ENCODE results near the gene TLCD4.
"Not testable (repeated sequence)": the region's sequence is repeated elsewhere in the genome, so short reads cannot be mapped to it uniquely, and the experiment has no call there.

TLCD4 gene, protein sequence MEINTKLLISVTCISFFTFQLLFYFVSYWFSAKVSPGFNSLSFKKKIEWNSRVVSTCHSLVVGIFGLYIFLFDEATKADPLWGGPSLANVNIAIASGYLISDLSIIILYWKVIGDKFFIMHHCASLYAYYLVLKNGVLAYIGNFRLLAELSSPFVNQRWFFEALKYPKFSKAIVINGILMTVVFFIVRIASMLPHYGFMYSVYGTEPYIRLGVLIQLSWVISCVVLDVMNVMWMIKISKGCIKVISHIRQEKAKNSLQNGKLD

DNA sequence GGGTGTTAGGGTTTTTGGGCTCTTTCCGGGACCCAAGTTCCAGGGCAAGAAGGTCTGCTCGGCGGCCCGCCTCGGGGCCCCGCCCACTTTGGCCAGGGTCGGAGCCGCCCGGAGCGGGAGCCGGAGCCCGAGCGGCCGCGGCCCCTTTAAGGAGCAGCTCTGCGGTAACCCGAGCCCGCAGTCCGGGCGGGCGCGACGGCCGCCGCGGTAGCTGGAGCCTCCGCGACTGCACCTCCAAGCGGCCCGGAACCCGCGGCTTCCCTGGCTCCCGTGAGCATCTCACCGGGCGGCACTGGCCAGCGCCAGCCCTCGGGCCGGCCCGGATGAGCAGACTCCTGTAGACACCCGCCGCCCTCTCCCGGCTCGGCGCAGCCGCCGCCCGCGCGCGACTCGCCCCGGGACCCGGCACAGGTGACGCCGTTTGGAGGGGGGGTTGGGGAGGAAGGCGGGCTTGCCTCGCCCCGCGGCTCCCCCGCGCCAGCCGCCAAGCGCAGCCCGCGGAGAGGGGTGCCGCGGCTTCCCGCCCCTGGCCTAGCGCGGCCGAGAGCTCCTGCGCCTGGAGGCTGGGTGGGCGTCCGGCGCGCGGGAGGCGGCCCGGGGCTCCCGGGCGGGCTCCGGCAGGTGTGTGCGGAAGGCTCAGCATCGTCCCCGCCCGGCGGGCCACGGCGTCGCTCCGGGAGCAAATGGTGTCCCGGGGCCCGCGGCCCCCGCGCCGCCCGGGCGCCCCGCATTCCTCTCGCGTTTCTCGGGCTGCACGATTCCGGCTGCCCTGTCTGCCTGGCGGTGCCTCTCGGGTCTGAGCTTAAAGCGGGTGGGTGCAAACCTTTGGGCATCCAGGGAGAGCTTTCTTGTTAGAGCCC is at the start of gene TLCD4:
Gene TLCD4, plus strand, starts transcription at position 149 of the 860 bp plus-strand sequence. CDS start 26,547 bp downstream, outside the sequence.
- DNase-seq (ENCODE audit: low read depth in 2 of 2), result peak in 1 of 2 donors; percentile 0

DNA sequence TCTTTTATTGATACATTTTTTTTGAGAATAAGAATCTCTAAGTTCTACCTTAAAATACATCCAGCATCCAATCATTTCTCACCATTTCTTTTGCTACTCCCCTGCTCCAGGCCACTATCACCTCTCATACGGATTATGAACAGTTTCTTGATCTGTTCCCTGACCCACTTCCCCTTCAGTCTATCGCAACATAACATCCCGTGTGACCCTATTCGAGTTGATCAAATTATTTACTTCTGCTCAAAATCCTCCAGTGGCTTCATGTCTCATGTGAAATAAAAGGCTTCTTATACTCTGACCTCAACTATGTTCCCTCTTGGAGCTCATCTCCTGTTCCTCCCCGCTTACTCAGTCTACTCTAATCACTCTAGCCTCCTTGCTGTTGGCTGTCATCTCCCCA is 49.6 kb upstream of the TLCD4 start:
- DNase-seq (ENCODE audit: low read depth in 2 of 2), result no peak

DNA sequence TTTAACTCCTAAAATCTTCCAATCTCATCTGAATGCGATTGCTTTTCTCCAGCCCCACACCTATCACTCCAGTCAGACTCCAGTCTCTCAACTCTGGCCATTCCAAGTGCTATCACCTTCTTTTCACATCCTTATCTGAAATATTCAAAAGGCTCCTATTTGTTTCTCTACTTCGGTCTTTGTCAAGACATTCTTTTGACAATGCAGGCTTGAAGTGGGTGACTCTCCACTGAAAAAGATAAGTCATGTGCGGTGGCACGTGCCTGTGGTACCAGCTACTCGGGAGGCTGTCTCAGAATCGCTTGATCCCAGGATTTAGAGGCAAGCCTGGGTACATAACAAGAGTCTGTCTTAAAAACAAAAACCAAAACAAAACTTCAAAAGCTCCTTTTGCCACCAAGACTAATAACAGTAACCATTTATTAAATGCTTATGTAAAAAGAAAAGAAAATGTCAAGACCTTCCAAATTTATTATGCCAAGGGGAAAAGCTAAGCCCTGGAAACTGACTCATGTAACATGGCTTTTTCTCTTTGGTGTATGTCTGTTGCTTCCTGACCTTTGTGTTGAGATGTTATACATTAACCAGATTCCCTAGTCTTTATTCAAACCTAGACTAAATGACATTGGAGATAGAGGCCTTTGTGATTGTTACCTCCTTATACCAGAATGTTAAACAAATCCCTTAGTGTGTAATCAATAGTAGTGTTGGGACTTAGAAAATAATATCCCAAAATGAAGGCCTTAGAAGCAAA is 48.0 kb upstream of the TLCD4 start:
- no peak for DNase-seq (ENCODE audit: low read depth in 2 of 2)

DNA sequence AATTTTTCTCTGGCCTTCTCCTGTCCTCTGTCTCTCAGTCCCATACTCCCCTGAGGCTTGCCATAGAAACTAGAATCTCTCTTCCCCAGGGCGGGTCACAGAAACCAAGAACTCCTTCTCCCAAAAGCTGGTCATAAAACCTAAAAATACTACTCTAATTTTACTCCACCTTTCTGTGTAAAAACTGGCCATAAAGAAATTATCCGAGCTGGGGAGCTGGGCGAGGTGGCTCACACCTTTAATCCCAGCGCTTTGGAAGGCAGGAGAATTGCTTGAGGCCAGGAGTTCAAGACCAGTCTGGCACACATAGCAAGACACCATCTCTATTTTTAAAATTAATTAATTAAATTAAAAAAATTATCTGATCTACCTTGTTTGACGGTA is 47.5 kb upstream of the TLCD4 start:
- no peak for DNase-seq (ENCODE audit: low read depth in 2 of 2)

DNA sequence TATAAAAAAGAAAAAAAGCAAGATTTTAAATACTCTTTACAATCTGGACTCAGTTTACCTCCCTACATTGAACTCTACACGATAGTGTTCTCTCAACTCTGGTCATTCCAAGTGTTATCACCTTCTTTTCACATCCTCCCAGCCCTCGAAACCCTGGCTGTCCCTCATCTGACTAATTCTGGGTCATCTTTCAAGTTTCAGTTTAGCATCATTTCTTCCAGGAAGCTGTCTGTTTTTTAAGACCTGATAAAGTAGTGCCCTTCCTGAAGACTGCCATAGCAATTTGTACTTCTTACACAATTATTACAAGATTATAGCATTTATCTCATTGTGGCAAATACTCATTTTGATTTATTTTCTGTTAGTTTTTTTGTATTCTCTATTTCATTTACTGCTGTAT is 45.6 kb upstream of the TLCD4 start:
- no peak for DNase-seq (ENCODE audit: low read depth in 2 of 2)

DNA sequence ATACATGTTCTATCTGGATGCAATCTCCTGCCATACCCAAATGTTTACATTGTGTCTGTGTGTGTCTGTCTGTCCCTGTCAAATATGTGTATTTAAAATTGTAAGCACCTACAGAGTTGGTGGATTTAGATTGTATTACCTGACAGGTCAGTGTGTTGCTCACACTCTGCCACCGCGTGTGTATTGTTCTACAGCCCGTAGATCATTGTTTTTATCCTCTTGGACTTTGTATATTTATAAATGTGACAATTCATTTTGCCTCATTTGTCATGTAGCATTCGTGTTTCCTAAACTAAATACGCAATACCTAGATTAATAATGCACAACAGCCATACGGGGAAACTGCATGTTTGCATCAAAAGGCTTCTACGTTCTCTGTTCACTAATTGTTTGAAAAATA is 45.0 kb upstream of the TLCD4 start:
- DNase-seq (ENCODE audit: low read depth in 2 of 2), result no peak

DNA sequence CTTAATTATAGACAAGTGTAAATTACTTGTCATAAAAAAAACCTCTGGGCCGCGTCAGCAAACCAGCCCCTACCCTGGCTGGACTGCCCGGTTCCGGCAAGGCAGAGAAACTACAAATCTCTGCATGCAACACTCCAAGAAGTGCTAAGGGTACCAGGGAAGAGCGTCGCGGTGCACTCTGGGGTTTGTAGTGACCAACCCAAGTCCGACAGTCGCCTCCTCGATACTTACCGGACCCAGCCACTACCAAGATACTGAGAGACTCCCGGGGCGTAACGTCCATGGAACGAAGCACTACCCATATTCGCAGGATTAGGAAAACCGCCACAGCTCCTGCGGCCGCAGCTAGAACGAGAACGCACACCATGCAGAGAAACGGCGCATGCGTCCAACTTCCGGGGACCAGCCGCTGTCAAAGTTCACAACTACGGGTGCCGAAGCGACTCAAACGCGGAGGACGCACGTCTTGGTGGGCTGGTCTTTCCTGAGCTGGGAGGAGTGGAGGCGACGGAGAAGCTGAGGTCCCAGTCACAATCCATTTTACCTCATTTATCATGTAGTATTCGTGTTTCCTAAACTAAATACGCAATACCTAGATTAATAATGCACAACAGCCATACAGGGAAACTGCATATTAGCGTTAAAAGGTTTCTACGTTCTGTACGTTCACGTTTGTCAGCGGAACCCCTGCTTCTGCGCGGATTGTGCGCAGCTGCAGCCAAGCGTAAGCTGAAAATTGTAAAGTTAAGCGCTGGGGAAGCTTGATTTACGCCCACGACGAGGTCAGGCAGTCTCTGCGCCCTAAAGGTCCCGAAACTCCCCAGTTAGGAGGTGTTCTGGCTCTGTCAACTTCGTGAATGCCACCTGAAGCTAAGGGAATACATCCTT is 44.4 kb upstream of the TLCD4 start, which contains the start of gene ALG14:
Gene ALG14, minus strand, starts transcription at position 420 of the 888 bp plus-strand sequence. Its CDS starts 53 bp downstream, at position 367.
- peak; percentile 83 to 84 for DNase-seq (ENCODE audit: low read depth in 2 of 2)

DNA sequence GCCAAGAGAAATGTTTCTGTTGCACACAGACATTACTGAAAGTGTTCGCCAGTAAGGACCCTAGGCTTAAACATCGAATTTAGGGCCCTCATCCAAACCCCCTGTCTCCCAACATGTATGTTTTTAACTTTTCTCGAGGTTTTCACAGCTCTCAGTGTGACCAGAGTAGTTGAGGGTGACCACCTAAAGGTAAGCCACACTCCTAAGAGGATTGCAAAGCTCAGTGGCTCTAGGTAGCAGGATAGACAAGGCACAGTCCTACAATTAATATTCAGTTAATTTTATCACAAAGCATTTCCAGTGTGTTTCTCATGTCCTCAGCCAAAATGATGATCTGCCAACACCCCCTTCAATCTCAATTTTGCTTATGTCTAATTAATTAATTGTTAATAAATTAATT is 43.7 kb upstream of the TLCD4 start:
- no peak for DNase-seq (ENCODE audit: low read depth in 2 of 2)

DNA sequence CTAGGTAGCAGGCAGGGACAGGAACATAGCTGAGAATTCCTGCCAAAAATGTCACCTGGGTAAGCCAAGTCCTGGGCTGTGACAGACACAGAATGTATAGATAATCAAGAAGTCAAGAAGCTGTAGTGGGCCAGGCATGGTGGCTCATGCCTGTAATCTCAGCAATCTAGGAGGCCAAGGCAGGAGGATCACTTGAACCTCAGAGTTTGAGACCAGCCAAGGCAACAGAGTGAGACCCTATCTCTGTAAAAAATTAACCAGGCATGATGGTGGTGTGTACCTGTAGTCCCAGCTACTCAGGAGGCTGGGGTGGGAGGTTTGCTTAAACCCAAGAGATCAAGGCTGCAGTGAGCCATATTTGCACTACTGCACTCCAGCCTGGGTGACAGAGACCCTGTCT is 41.1 kb upstream of the TLCD4 start:
- no peak for DNase-seq (ENCODE audit: low read depth in 2 of 2)

DNA sequence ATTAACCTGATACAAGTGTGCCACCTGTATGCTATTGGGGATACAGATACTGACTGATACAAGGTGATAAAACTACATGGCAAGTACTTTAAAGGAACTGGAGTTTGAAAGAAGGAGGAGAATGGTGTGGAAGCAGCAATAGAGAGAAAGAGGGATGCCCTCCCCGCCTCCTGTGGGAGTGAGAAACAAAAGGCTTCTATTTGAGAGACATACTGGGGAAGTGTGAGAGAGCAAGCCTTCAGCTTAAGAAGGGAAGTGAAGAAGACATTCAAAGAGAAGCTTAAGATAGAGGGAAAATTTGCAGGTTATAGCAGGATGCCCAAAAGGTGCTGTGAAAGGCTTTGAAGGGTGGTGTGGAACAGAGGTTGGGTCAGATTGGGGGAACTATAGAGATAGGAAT is 36.7 kb upstream of the TLCD4 start:
- no peak for DNase-seq (ENCODE audit: low read depth in 2 of 2)

DNA sequence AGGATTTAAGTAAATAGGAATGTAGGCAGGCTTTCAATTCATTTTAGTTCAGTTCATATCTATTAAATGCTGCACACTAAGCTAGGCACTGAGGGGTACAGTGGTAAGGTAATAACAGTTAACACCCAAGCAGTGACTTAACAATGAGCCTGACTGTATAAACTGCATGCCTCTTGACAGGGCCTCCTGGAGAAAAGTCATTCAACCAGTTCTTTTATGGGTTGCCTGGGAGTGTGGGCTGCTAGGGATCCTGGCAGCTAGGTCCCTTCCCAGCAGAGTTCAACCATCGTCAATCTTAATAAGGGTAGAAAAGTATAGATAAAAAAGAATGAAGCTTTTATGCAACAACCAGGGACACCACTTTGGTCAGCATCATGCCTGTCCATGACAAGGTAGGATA is 36.3 kb upstream of the TLCD4 start:
- no peak for DNase-seq (ENCODE audit: low read depth in 2 of 2)

DNA sequence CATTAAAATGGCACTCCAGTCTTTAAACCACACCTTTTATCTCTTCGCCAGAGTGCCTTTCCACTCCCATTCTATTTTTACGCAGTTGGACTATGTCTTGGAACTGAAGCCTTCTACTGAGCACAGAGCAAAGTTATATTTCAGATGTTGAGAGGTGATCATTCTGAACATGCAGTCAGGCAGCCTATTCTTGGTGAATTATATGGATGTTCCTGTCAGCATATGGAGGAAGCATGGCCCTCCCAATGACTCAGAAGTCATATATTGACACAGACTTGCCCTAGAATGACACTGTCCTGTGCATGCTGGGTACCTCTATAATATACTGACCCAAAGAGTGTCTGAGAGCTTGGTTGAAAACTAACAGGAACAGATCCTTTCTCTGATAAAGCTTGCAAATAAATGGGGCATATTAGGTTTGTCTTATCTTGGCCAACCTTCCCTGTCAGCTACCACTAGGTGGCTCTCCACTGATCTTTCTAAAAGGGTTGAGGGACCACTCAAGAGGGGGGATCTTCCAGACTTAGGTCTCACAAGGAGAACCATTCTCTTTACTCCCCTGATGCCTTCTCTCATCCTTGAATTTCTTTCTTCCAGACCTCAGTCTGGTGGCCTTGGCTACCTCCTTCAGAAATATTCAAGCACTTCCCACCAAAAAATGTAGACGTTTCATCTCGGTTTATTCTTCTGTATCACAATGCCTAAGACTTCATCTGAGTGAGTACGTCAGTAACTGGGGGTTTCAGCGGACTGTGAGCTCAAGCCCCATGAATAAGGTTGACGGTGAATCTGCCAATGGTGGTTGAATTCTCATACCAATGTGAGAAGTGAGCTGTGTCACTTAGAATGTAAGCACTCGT is 32.6 kb upstream of the TLCD4 start:
- no peak for DNase-seq (ENCODE audit: low read depth in 2 of 2)

DNA sequence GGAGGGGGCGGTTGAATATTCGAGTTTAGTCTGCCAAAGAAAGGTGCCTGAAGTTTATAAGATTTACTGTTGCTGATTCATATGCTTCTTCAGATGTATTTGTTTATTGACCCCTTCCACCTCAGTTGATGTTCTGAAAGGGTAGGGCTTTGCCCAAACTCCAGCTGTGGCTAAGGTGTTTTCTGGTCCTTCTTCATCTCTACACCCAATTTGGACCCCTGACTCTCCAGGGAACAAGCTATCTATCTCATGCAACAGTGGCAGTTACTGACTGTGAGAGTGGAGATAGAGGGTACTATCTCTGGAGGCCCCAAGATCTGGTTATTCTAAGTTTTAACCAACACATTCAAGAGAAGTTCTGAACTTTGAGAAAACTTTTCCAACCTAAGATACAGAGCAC is 31.8 kb upstream of the TLCD4 start:
- DNase-seq (ENCODE audit: low read depth in 2 of 2), result no peak

DNA sequence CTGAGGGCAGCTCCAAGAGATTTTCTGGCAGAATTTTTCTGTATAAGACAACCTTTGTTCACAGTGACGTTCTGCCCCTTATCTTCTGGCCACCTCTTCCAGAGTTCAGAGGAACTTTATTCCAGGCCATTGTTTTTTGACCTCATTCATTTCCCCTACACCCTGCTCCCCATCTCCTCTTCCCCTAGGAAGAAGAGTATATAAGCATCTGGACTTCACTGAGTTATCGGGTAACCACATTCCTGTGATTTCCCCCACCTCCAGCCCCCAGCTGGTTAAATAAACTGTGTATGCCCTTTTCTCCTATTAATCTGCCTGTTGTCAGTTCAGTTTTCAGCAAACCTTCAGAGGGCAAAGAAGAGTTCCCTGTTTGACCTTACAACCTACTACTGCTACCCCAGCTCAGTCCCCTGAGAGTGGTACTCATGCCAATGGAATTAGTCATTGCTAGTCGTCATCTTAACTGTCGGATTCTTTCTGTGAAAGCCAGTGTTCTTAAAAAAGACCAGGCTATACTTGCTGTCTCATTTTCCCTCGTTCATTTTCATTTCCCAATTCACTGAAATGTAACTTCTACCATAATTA is 30.1 kb upstream of the TLCD4 start:
- no peak for DNase-seq (ENCODE audit: low read depth in 2 of 2)

DNA sequence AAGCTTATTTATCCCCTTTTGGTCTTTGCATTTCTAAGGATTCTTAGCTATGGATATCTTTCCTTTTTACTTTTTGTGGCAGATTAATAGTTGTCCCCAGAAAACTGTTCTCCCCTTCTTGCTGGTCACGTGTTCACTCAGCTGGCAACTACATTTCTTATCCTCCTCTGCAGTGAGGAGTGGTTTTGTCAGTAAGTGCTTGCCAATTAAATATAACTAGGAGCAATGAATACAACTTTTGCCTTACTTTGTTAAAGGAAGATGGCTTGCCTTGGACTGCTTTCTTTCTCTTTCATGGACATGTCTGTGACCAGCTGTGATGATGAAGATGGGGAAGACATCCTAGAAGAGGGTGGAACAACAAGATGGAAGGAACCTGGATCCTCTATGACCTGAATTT is 28.9 kb upstream of the TLCD4 start:
- DNase-seq (ENCODE audit: low read depth in 2 of 2), result no peak

DNA sequence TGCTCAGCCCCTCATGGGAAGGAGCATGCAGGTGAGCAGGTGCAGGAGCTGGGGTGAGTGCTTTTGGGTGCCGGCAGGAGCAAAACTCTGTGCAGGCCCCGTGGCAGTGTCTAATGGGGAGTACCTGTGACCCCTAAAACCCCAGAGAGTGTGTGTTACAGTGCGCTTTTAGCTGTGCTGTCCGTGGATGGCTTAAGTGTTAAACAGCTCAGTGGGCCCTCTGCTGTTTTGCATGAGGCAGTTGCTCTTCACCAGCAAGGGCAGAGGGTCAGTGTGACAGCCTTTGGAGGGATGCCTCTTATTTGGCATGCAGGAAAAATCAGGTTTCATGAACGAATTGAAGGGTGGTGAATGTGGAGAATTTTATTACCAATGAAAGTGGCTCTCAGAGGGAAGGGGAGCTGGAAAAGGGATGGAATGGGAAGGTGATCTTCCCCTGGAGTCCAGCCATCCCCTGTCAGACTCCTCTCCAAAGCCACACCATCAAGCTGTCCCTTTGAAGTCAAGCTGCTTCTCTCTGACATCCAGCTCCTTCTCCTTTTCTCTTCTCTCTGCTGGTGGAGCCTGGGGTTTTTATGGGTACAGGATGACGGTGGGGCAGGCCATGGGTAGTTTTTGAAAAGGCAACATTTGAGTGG is 27.4 kb upstream of the TLCD4 start:
- DNase-seq (ENCODE audit: low read depth in 2 of 2), result no peak

DNA sequence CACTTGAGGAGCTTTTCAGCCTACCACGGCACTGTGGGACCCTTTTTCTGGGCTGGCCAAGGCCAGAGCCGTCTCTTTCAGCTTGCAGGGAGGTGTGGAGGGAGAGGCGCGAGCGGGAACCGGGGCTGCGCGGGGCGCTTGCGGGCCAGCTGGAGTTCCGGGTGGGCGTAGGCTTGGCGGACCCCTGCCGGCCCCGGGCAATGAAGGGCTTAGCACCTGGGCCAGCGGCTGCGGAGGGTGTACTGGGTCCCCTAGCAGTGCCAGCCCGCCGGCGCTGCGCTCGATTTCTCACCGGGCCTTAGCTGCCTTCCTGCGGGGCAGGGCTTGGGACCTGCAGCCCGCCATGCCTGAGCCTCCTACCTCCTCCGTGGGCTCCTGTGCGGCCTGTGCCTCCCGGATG is 25.9 kb upstream of the TLCD4 start:
- DNase-seq (ENCODE audit: low read depth in 2 of 2), result not testable (repeated sequence)

DNA sequence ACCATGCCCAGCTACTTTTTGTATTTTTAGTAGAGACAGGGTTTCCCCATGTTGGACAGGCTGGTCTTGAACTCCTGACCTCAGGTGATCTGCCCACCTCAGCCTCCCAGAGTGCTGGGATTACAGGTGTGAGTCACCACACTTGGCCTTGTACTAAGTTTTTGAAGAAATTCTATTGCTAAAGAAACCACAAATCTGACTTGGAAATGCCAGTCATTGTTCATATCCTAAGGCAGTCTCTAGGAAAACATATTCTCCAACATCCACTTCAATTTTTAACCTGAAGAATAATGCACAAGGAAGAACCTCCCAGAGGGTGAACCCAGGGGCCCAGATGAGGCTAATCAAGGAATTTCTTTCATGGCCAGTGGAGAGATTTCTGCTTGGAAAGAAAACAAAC is 24.3 kb upstream of the TLCD4 start:
- DNase-seq (ENCODE audit: low read depth in 2 of 2), result not testable (repeated sequence)

DNA sequence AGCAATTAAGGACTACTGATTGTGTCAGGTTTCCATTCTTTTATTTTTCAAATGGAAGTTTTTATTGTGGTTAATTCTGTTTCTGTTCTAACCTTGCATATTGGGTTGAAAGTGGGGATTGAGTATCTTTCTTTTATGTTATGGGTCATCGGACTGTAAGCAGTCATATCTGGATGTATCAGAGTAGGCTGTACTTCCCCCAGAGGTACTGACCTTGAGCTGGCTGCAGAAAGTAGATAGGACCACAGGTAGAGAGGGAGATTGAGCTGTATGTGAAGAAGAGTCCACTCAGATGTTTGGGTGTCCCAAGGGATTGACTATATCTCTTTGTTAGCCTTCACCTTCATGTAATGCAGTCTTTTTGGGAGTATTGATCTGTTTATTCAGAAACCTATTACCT is 23.9 kb upstream of the TLCD4 start:
- no peak for DNase-seq (ENCODE audit: low read depth in 2 of 2)

DNA sequence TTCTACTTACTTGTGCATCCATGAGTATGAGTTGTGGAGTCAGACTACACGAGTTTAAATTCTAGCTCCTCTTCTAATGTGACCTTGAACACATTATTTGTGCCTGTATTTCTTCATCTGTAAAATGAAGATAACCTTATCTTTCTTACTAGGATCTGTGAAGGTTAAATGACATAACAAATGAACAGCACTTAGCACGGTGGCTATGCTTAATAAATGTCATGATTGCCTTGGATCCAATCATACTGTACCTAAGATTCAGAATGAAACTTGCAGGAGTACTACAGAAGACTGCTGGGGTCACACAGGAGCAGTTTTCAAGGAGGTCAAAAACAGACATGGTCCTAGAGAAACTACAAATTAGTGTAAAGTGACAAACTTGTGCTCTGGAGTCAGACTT is 22.2 kb upstream of the TLCD4 start:
- no peak for DNase-seq (ENCODE audit: low read depth in 2 of 2)
